ENCODE measurements around the gene DPAGT1.

DNA sequence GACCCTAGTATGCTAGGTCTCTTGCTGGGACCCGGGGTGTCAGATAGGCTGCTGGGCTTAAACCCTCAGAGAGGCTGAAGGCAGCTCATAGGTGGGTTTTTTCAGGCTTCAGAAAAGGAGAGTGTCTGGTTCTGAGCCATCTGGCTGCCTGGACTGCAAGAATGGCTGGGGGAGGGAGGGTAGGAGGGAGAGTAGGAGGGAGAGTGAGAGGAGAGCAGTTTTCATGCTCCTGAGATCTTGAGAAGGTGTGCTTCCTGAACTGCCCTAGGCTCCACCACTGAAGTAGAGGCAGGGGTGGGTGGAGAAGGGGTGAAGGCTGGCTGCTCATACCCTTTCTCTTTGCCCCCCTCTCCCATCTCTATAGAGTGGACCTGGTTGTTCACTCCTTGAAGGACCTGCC is 12.3 kb downstream of the DPAGT1 start:
- TF ChIP-seq ZNF274 (IDR thresholded peaks at IDR 0.05; ENCODE audit: low read depth, low read length) (no peak), YY1 (IDR thresholded peaks at IDR 0.05; ENCODE audit: insufficient read depth, insufficient read length) (no peak)

Data from NT2/D1 (cell line).